HG03432 (cell line): ENCODE data around the gene CSTA.

Source experiments
- ATAC-seq: cut with Tn5 transposase; IDR thresholded peaks from one replicate; pipeline ENCODE4 v1.9.1; 2021; ENCODE audit warnings: mild to moderate bottlenecking, moderate library complexity; ENCODE audit not compliant: unreplicated experiment

The CSTA gene

GRCh38 chr3:122318620-122319019, 6.4 kb upstream of the CSTA start:
- ATAC-seq: no peak

- peak; percentile 76 for ATAC-seq
Measured at GRCh38 chr3:122322095-122323075, 2.7 kb upstream of the CSTA start.

- ATAC-seq: no peak
Measured at GRCh38 chr3:122325769-122326168, 721 bp downstream of the CSTA start.

GRCh38 chr3:122331886-122332285, 6.8 kb downstream of the CSTA start:
- no peak for ATAC-seq

- no peak for ATAC-seq
Measured at GRCh38 chr3:122332551-122332950, 7.5 kb downstream of the CSTA start.

GRCh38 chr3:122342803-122343202, 17.8 kb downstream of the CSTA start:
- ATAC-seq: no peak

GRCh38 chr3:122343654-122344053, 18.6 kb downstream of the CSTA start:
- ATAC-seq: no peak

GRCh38 chr3:122349171-122349570, 24.1 kb downstream of the CSTA start:
- no peak for ATAC-seq

GRCh38 chr3:122350814-122351418, 25.9 kb downstream of the CSTA start:
- no peak for ATAC-seq

GRCh38 chr3:122351612-122352011, 26.6 kb downstream of the CSTA start:
- ATAC-seq: no peak

- no peak for ATAC-seq
Measured at GRCh38 chr3:122353215-122353614, 28.2 kb downstream of the CSTA start.

GRCh38 chr3:122353893-122354401, 28.9 kb downstream of the CSTA start:
- no peak for ATAC-seq

- ATAC-seq: no peak
Measured at GRCh38 chr3:122355612-122356011, 30.6 kb downstream of the CSTA start.

- ATAC-seq: no peak
Measured at GRCh38 chr3:122356402-122356801, 31.4 kb downstream of the CSTA start.

GRCh38 chr3:122357828-122358702, 33.0 kb downstream of the CSTA start:
- no peak for ATAC-seq

GRCh38 chr3:122358703-122359032, 33.6 kb downstream of the CSTA start:
- ATAC-seq: no peak

GRCh38 chr3:122362026-122362425, 37.0 kb downstream of the CSTA start:
- ATAC-seq: no peak

GRCh38 chr3:122364490-122364889, 39.4 kb downstream of the CSTA start:
- ATAC-seq: no peak

GRCh38 chr3:122365073-122365472, 40.0 kb downstream of the CSTA start:
- peak; percentile 42 for ATAC-seq

- ATAC-seq: peak; percentile 70
Measured at GRCh38 chr3:122365582-122366378, 40.7 kb downstream of the CSTA start.
